ENCODE measurements around the gene RNF223. TPM values are rescaled to one million over a fixed set of nuclear protein-coding genes. Genes with fewer than 3 reads are reported as not detected.
"Not testable (repeated sequence)": the region's sequence is repeated elsewhere in the genome, so short reads cannot be mapped to it uniquely, and the experiment has no call there.

RNF223 gene
- total RNA-seq, 4 donors from 2014 or later = not detected

GRCh38 chr1:1033731-1034438 lies 40.2 kb downstream of the RNF223 start:
- ATAC-seq (ENCODE audit: low FRiP score) (no peak), DNase-seq (ENCODE audit: low spot score) (no peak)
- TF ChIP-seq CTCF (IDR thresholded peaks at IDR 0.05) = no peak

- peak; percentile 32 for DNase-seq (ENCODE audit: low spot score)
- peak in 1 of 3 donors; percentile 35 for TF ChIP-seq CTCF (IDR thresholded peaks at IDR 0.05)
- peak; percentile 92 for ATAC-seq (ENCODE audit: low FRiP score)
Measured at GRCh38 chr1:1033009-1033587, 41.0 kb downstream of the RNF223 start.

DNA sequence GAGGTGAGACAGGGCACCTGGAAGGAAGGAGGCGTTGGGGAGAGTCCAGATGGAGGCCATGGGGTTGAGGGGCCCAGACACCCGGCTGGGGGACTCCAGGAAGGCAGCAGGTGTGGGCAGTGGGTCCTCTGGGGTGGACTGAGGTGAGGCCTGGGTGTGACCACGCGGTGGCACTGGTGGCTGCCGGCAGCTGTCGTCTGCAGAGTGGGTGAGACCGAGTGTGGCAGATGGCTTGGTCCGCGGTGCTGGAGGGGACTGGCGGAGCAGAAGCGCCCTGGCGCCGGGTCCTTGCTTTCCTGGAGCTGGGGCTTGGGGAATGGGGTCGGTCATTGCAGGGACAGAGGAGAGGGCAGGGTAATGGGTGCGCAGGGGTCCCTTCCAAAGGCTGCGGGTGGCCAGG lies 41.7 kb downstream of the RNF223 start:
- TF ChIP-seq CTCF (IDR thresholded peaks at IDR 0.05) = no peak
- DNase-seq (ENCODE audit: low spot score) (no peak), ATAC-seq (ENCODE audit: low FRiP score) (peak; percentile 10)

- DNase-seq (ENCODE audit: low spot score) (no peak), ATAC-seq (ENCODE audit: low FRiP score) (no peak)
- TF ChIP-seq CTCF (IDR thresholded peaks at IDR 0.05) = no peak
Measured at GRCh38 chr1:1031659-1032235, 42.4 kb downstream of the RNF223 start.

- not testable (repeated sequence) for ATAC-seq (ENCODE audit: low FRiP score); DNase-seq (ENCODE audit: low spot score)
Measured at GRCh38 chr1:1030867-1031658, 43.0 kb downstream of the RNF223 start.

DNA sequence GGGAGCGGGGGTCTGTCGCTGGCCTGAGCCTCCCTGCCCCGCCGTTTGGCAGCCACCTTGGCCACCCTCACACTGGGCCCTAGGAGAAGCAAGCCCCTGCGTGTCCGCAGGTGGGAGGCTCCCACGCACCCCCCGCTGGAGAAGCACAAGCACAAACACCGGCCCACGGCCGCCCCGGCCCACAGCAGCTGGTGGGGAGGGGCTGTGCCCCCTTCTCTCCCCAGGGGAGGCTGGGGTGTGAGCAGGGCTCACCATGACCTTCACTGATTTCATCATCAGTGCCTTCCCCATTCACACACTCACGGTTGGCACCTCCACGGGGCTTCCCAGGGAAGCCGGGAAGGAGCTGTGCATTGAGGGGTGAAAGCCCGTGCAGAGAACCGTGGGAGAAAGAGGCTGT lies 46.3 kb downstream of the RNF223 start:
- ATAC-seq (ENCODE audit: low FRiP score) (no peak), DNase-seq (ENCODE audit: low spot score) (no peak)
- TF ChIP-seq CTCF (IDR thresholded peaks at IDR 0.05) = no peak
